WI38 (cell line): ENCODE data around the gene MOB2.
"Not testable (repeated sequence)": the region's sequence is repeated elsewhere in the genome, so short reads cannot be mapped to it uniquely, and the experiment has no call there.

Experiments
- H3K4me3 ChIP-seq: 2 replicates; pipeline ENCODE4 v1.5.1; 2011; ENCODE audit warnings: low read depth, mild to moderate bottlenecking, control low read depth, low read length
- CTCF ChIP-seq: IDR thresholded peaks from 2 replicates; pipeline ENCODE4 v1.5.1; 2012; ENCODE audit warnings: low read depth, mild to moderate bottlenecking, control low read depth, low read length

Gene MOB2

DNA sequence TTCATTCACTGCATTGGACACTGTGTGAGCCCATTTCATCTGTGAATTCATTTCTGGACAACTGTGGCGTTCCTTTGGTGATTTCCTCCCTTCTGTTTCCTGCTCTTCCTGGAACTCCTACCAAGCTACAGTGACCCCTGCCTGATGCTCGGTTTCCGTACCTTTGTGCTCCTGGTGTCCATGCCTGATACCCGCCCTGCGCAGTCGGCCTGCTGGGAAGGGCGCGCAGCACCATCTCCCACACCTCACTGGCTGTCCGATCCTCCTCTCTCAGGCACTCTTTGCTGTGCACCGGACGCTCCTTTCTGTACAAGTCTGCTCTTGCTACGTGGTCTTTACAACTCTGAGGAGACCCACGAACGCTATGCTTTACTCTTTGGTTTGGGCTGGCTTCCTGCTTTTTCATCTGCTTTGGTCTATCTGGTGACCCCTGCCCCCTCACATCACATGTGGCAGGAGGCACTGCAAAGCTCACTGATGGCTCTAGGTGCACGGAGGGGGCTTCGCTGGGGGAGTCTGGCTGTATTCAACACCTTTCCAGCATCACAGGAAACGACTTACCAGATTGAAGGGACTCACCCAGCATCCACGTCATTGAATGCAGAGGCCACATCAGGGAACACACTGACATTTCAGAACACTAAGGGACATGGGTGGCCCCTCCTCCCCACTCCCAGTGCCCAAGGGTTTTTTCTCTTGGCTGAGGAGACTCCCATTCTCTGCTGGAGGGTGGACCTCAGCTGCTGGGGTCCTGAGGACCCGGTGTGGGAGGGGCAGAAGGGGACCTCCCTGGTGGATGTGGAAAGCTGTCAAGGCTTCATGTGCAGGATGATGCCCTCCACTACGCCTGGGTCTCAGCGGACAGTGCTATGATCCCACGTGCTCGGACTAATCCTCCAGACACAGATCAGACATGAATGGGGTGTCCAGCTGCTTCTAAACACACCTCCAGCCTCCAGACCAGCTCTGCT is 27.0 kb upstream of the MOB2 start:
- H3K4me3 ChIP-seq, result no peak overlapping the region
- TF ChIP-seq CTCF, result no peak

DNA sequence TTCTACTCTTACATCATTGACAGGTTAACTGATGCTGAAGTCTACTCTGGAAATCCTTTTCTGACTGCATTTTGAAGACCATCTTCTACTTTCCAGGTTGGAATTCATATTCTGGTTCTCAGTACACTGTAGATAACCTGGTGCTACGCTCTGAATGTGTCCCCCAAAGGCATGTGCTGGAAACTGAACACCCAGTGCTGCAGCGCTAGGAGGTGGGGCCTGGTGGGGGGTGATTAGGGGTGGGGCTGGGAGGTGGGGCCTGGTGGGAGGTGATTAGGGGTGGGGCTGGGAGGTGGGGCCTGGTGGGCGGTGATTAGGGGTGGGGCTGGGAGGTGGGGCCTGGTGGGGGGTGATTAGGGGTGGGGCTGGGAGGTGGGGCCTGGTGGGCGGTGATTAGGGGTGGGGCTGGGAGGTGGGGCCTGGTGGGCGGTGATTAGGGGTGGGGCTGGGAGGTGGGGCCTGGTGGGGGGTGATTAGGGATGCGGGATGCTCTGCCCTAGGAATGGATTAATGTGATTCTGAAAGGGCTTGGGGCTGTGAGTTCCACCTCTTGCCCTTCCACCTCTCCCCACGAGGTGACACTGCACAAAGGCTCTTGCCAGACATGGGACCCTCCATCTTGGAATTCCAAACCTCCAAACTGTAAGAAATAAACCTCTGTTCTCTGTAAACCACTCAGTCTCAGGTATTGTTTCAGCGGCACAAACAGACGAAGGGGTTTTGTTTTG is 26.1 kb upstream of the MOB2 start:
- H3K4me3 ChIP-seq, result not testable (repeated sequence)

DNA sequence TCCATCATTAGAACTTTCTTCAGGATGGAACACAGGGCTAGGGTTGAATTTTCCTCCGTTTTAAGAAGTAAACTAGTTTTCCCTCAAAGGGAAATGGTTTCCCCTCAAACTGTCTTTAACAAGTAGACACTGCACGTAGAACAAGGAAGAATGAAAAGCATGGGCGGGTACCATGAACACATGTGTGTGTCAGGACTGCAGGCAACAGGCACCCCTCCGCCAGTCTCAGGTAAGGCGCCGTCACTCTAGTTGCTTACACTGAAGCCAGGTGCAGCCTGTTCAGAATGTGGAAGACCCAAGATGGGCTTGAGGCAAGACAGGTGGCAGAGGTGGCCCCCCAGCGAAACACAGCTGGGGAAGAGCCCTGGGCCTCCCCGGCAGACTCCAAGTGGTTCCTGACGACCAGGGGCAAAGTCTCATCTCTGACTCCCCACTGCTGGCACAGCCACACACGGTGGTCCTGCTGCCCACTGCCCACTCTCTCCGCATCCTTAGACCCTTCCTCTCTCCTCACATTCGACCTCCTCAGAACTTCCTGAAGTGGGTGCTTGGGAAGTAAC is 25.4 kb upstream of the MOB2 start:
- no peak for TF ChIP-seq CTCF

DNA sequence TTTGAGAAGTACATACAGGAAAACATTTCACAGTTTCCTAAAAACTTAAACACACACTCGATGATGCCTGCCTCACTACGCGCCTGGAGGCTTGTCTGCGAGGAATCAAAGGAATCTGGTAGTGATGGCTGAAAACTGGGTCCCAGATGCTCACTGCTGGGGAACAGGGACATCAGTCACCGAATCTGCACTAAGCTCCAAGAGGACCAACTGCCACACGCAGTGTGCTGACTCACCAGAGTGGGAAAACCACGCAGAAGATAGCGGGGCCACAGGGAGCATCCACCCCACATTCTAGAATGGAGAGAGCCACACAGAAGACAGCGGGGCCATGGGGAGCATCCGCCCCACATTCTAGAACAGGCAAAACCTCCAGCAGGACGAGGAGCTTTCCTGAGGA is 24.3 kb upstream of the MOB2 start:
- no peak for TF ChIP-seq CTCF

More for the DNA sequence above, 25.4 kb upstream of the MOB2 start:
- H3K4me3 ChIP-seq, result no peak overlapping the region

GRCh38 chr11:1510351-1510750 is 23.8 kb upstream of the MOB2 start:
- not testable (repeated sequence) for H3K4me3 ChIP-seq

More for the DNA sequence above, 24.3 kb upstream of the MOB2 start:
- no peak overlapping the region for H3K4me3 ChIP-seq

- H3K4me3 ChIP-seq, result no peak overlapping the region
- no peak for TF ChIP-seq CTCF
Observed at GRCh38 chr11:1509626-1510255, 23.2 kb upstream of the MOB2 start.

- TF ChIP-seq CTCF, result no peak
- no peak overlapping the region for H3K4me3 ChIP-seq
Observed at GRCh38 chr11:1508986-1509385, 22.4 kb upstream of the MOB2 start.
